WTC11 (cell line): ENCODE measurements around the gene ZBTB44. TPM values are rescaled to one million over a fixed set of nuclear protein-coding genes. Genes with fewer than 3 reads are reported as not detected.
A peak's percentile ranks its signal among the peaks of the same experiment; 100 is the strongest.

Experiments
- ATAC-seq: fragments of 200-7000 bp; cut with Tn5 transposase; 2 replicates; pipeline ENCODE4 v1.10.0; 2021; ENCODE audit warnings: mild to moderate bottlenecking, moderate library complexity
- CTCF ChIA-PET: fragments of 300-600 bp; sonication (Branson Sonifier 250); formaldehyde crosslinking; loops from one replicate; lab custom pipeline; 2021; ENCODE audit warnings: antibody characterized with exemption; lab: Charles Lee
- POLR2A ChIA-PET: fragments of 350-600 bp; sonication (Branson Sonifier 250); formaldehyde crosslinking; loops from one replicate; lab custom pipeline; 2021; ENCODE audit warnings: antibody characterized with exemption; lab: Charles Lee
- DNase-seq: peaks from one replicate; pipeline ENCODE4 v3.0.0; 2021; ENCODE audit warnings: low spot score
- H3K27ac Mint-ChIP-seq: 2 replicates; pipeline ENCODE4 v1.8.0; 2021; ENCODE audit warnings: mixed read lengths
- H3K27me3 Mint-ChIP-seq: 2 replicates; pipeline ENCODE4 v1.8.0; 2021; ENCODE audit warnings: low read depth, mild to moderate bottlenecking, moderate library complexity, mixed read lengths
- H3K36me3 Mint-ChIP-seq: 2 replicates; pipeline ENCODE4 v1.8.0; 2021; ENCODE audit warnings: mixed read lengths
- H3K4me1 Mint-ChIP-seq: 2 replicates; pipeline ENCODE4 v1.8.0; 2022; ENCODE audit warnings: mixed read lengths
- H3K4me3 Mint-ChIP-seq: 2 replicates; pipeline ENCODE4 v1.8.0; 2021; ENCODE audit warnings: mild to moderate bottlenecking, moderate library complexity, mixed read lengths
- H3K9me3 Mint-ChIP-seq: 2 replicates; pipeline ENCODE4 v1.8.0; 2021; ENCODE audit warnings: mixed read lengths
- CDX4 ChIP-seq: fragments of 250-450 bp; sonication (Bioruptor Pico); IDR thresholded peaks from 2 replicates; pipeline ENCODE4 v1.9.0; 2021; ENCODE audit warnings: moderate library complexity, mild to moderate bottlenecking, inconsistent platforms, borderline replicate concordance
- CREM ChIP-seq: sonication (generic); formaldehyde crosslinking; IDR thresholded peaks from 2 replicates; pipeline ENCODE4 v1.8.1; 2022; ENCODE audit warnings: mild to moderate bottlenecking, missing genetic modification reagents, moderate library complexity
- EMX1 ChIP-seq: fragments of 250-450 bp; sonication (Bioruptor Pico); IDR thresholded peaks from 2 replicates; pipeline ENCODE4 v1.8.0; 2021; ENCODE audit warnings: mild to moderate bottlenecking
- FOXK1 ChIP-seq: sonication (generic); formaldehyde crosslinking; IDR thresholded peaks from 2 replicates; pipeline ENCODE4 v1.8.0; 2022; ENCODE audit warnings: mild to moderate bottlenecking, moderate library complexity, missing genetic modification reagents
- HMGXB4 ChIP-seq: sonication (generic); formaldehyde crosslinking; IDR thresholded peaks from 2 replicates; pipeline ENCODE4 v1.8.1; 2023; ENCODE audit warnings: mild to moderate bottlenecking, moderate library complexity, missing genetic modification reagents
- JAZF1 ChIP-seq: fragments of 250-450 bp; sonication (Bioruptor Pico); IDR thresholded peaks from 2 replicates; pipeline ENCODE4 v1.9.0; 2021; ENCODE audit warnings: moderate library complexity, mild to moderate bottlenecking, inconsistent platforms
- MYBL2 ChIP-seq: sonication (generic); formaldehyde crosslinking; IDR thresholded peaks from 2 replicates; pipeline ENCODE4 v1.8.1; 2023; ENCODE audit warnings: mild to moderate bottlenecking, moderate library complexity, missing genetic modification reagents
- NR1H2 ChIP-seq: sonication (generic); formaldehyde crosslinking; IDR thresholded peaks from 2 replicates; pipeline ENCODE4 v1.9.0; 2021; ENCODE audit warnings: mild to moderate bottlenecking, moderate library complexity, missing genetic modification reagents
- PRRX2 ChIP-seq: fragments of 250-450 bp; sonication (Bioruptor Pico); IDR thresholded peaks from 2 replicates; pipeline ENCODE4 v1.8.0; 2021; ENCODE audit warnings: mild to moderate bottlenecking
- TCF7 ChIP-seq: sonication (generic); formaldehyde crosslinking; IDR thresholded peaks from 2 replicates; pipeline ENCODE4 v1.8.0; 2022; ENCODE audit warnings: mild to moderate bottlenecking, low read depth, missing genetic modification reagents, moderate library complexity
- TP53 ChIP-seq: sonication (generic); formaldehyde crosslinking; IDR thresholded peaks from 2 replicates; pipeline ENCODE4 v1.8.1; 2023; ENCODE audit warnings: mild to moderate bottlenecking, missing genetic modification reagents
- USF2 ChIP-seq: sonication (generic); formaldehyde crosslinking; IDR thresholded peaks from 2 replicates; pipeline ENCODE4 v1.8.1; 2023; ENCODE audit warnings: mild to moderate bottlenecking, missing genetic modification reagents, moderate library complexity
- ZNF219 ChIP-seq: sonication (generic); formaldehyde crosslinking; IDR thresholded peaks from 2 replicates; pipeline ENCODE4 v1.8.0; 2023; ENCODE audit warnings: missing genetic modification reagents, mild to moderate bottlenecking, borderline replicate concordance
- ZNF396 ChIP-seq: fragments of 250-450 bp; sonication (Bioruptor Pico); IDR thresholded peaks from 2 replicates; pipeline ENCODE4 v1.8.0; 2021; ENCODE audit warnings: mild to moderate bottlenecking, moderate library complexity, borderline replicate concordance
- ZNF425 ChIP-seq: fragments of 250-450 bp; sonication (Bioruptor Pico); conservative IDR thresholded peaks from 2 replicates; pipeline ENCODE4 v1.9.0; 2021; ENCODE audit warnings: mild to moderate bottlenecking
- ZNF512 ChIP-seq: sonication (generic); formaldehyde crosslinking; IDR thresholded peaks from 2 replicates; pipeline ENCODE4 v1.8.1; 2022; ENCODE audit warnings: missing genetic modification reagents, borderline replicate concordance
- total RNA-seq: library from RNA; stranded (reverse); gene quantifications from 3 replicates; pipeline ENCODE4 v1.2.3, GENCODE V29; 2021

The ZBTB44 gene
- total RNA-seq, 1 experiment from 2014 or later = 107 TPM

- no peak for ATAC-seq
- no peaks in the 10 kb centered on the region for H3K9me3 Mint-ChIP-seq
- peak; percentile 5 for DNase-seq
- TF ChIP-seq USF2 (CRISPR knock-in tag) (no peak), PRRX2 (CRISPR knock-in tag) (no peak), CDX4 (CRISPR knock-in tag) (no peak), CREM (CRISPR knock-in tag) (no peak)
- TF ChIP-seq, all 79 proteins: peak for 0
- Mint-ChIP-seq H3K27me3 (no peaks in the 10 kb centered on the region), H3K36me3 (no peaks in the 10 kb centered on the region), H3K4me3 (no peak overlapping the region), H3K27ac (no peak overlapping the region), H3K4me1 (peaks cover 20% of the 10 kb centered on the region)
- CTCF ChIA-PET = interaction anchor here (1.4 kb wide), 1 partner anchor 646 kb away, joined by 5 read pairs; no protein-coding TSS in a partner anchor
- POLR2A ChIA-PET = interaction anchor here (0.6 to 1.2 kb wide), 2 partner anchors 9 to 94 kb away, joined by 3 to 5 read pairs; no protein-coding TSS in a partner anchor
Measured at GRCh38 chr11:130215531-130216220, 99.0 kb downstream of the ZBTB44 start.

GRCh38 chr11:130214861-130215530 is 99.7 kb downstream of the ZBTB44 start:
- H3K36me3 Mint-ChIP-seq = no peaks in the 10 kb centered on the region
- DNase-seq (peak; percentile 3), ATAC-seq (no peak)
- H3K4me1 Mint-ChIP-seq = peaks cover 20% of the 10 kb centered on the region
- ChIA-PET POLR2A (interaction anchor here (1.2 kb wide), 1 partner anchor 10 kb away, joined by 3 read pairs; no protein-coding TSS in a partner anchor), CTCF (interaction anchor here (1.4 kb wide), 1 partner anchor 647 kb away, joined by 5 read pairs; no protein-coding TSS in a partner anchor)
- H3K27me3 Mint-ChIP-seq = no peaks in the 10 kb centered on the region
- TF ChIP-seq FOXK1 (CRISPR knock-in tag) (no peak), ZNF396 (CRISPR knock-in tag) (no peak), CDX4 (CRISPR knock-in tag) (no peak), NR1H2 (CRISPR knock-in tag) (no peak), ZNF425 (CRISPR knock-in tag) (no peak), JAZF1 (CRISPR knock-in tag) (no peak), TCF7 (CRISPR knock-in tag) (no peak), EMX1 (no peak), ZNF512 (CRISPR knock-in tag) (no peak), MYBL2 (no peak)
- no peaks in the 10 kb centered on the region for H3K9me3 Mint-ChIP-seq
- H3K4me3 Mint-ChIP-seq = no peak overlapping the region
- no peak overlapping the region for H3K27ac Mint-ChIP-seq

GRCh38 chr11:130213979-130214281 is 100.8 kb downstream of the ZBTB44 start:
- H3K27me3 Mint-ChIP-seq = no peaks in the 10 kb centered on the region

More at GRCh38 chr11:130213979-130214281, 100.8 kb downstream of the ZBTB44 start:
- DNase-seq = peak; percentile 5
- TF ChIP-seq ZNF219 (CRISPR knock-in tag) (no peak), TP53 (CRISPR knock-in tag) (no peak), ZNF425 (CRISPR knock-in tag) (no peak), HMGXB4 (CRISPR knock-in tag) (no peak)
- Mint-ChIP-seq H3K27ac (no peak overlapping the region), H3K36me3 (no peaks in the 10 kb centered on the region), H3K4me1 (peaks cover 20% of the 10 kb centered on the region), H3K4me3 (no peak overlapping the region), H3K9me3 (no peaks in the 10 kb centered on the region)
- ATAC-seq = no peak
- ChIA-PET POLR2A (no interaction called here), CTCF (no interaction called here)
